Stimulated activated CD8-positive, alpha-beta memory T cell treated with anti-CD3 and anti-CD28 coated beads, Interleukin-4, amount 100 ng/mL, for 24 hours (primary cell): ENCODE results near the gene SYNJ1.
"Not testable (repeated sequence)": the region's sequence is repeated elsewhere in the genome, so short reads cannot be mapped to it uniquely, and the experiment has no call there.

Experiments
- DNase-seq: peaks from one replicate; pipeline ENCODE4 v3.0.0-alpha.2; 2020; ENCODE audit warnings: low read depth

SYNJ1 gene, protein sequence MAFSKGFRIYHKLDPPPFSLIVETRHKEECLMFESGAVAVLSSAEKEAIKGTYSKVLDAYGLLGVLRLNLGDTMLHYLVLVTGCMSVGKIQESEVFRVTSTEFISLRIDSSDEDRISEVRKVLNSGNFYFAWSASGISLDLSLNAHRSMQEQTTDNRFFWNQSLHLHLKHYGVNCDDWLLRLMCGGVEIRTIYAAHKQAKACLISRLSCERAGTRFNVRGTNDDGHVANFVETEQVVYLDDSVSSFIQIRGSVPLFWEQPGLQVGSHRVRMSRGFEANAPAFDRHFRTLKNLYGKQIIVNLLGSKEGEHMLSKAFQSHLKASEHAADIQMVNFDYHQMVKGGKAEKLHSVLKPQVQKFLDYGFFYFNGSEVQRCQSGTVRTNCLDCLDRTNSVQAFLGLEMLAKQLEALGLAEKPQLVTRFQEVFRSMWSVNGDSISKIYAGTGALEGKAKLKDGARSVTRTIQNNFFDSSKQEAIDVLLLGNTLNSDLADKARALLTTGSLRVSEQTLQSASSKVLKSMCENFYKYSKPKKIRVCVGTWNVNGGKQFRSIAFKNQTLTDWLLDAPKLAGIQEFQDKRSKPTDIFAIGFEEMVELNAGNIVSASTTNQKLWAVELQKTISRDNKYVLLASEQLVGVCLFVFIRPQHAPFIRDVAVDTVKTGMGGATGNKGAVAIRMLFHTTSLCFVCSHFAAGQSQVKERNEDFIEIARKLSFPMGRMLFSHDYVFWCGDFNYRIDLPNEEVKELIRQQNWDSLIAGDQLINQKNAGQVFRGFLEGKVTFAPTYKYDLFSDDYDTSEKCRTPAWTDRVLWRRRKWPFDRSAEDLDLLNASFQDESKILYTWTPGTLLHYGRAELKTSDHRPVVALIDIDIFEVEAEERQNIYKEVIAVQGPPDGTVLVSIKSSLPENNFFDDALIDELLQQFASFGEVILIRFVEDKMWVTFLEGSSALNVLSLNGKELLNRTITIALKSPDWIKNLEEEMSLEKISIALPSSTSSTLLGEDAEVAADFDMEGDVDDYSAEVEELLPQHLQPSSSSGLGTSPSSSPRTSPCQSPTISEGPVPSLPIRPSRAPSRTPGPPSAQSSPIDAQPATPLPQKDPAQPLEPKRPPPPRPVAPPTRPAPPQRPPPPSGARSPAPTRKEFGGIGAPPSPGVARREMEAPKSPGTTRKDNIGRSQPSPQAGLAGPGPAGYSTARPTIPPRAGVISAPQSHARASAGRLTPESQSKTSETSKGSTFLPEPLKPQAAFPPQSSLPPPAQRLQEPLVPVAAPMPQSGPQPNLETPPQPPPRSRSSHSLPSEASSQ (N-terminal part only)

GRCh38 chr21:32727687-32728455, at the start of gene SYNJ1:
Gene SYNJ1, minus strand, starts transcription at chr21:32728013. Its CDS starts 1,118 bp downstream, at chr21:32726895.
- peak; percentile 91 for DNase-seq

DNA sequence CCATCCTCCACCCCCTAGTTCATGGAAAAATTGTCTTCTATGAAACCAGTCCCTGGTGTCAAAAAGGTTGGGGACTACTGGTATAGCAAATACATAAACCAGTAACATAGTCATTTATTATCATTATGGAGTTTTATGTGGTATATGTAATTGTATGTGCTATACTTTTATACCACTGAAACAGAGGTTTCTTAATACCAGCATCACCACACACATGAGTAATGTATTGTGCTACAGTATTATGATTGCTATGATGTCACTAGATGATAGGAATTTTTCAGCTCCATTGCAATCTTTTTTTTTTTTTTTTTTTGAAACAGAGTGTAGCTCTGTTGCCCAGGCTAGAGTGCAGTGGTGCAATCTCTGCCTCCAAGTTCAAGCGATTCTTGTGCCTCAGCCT, 49.5 kb upstream of the SYNJ1 start:
- DNase-seq, result no peak

GRCh38 chr21:32776743-32777142, 48.9 kb upstream of the SYNJ1 start:
- DNase-seq, result no peak

DNA sequence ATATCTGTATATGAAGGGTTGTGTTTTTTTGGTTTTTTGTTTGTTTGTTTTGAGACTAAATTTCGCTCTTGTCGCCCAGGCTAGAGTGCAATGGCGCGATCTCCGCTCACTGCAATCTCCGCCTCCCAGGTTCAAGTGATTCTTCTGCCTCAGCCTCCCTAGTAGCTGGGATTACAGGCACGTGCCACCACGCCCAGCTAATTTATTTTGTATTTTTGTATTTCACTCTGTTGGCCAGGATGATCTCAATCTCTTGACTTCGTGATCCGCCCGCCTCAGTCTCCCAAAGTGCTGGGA, 45.2 kb upstream of the SYNJ1 start:
- DNase-seq, result not testable (repeated sequence)

GRCh38 chr21:32772281-32773047, 44.7 kb upstream of the SYNJ1 start:
- DNase-seq, result peak; percentile 49

DNA sequence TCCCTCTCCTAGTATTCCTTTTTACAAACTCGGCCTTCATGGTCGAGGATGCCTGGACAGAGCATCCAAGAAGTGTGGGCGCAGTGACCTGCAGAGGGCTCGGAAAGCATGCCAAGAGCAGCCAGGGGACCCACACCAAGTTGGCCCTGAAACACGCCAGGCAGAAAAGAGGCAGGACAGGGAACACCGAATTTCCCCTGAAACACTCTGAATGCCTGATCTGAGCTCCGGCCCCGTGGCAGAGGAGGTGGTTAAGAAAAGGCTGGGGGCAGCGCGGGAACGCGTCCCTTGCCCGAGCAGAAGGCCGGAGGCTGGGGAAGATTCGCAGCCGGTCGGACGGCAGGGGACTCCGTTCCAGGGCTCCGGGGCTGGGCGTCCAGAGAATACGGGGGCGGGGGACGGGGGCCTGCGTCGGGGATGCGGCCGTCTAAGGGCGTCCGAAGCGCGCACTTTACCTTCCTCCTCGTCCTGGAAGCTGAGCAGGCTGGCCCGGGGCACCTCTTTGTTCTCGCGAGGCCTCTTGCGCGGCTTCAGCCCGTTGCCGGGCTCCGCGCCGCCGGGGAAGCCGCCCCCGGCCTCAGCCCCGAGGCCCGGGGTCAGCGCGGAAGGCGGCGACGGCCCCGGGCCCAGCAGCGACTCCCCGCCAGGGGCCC, 43.2 kb upstream of the SYNJ1 start:
- DNase-seq, result peak; percentile 21

- no peak for DNase-seq
Measured at GRCh38 chr21:32768530-32768929, 40.7 kb upstream of the SYNJ1 start.

GRCh38 chr21:32765058-32765457, 37.2 kb upstream of the SYNJ1 start:
- DNase-seq, result no peak

- DNase-seq, result no peak
Measured at GRCh38 chr21:32764186-32764585, 36.4 kb upstream of the SYNJ1 start.

DNA sequence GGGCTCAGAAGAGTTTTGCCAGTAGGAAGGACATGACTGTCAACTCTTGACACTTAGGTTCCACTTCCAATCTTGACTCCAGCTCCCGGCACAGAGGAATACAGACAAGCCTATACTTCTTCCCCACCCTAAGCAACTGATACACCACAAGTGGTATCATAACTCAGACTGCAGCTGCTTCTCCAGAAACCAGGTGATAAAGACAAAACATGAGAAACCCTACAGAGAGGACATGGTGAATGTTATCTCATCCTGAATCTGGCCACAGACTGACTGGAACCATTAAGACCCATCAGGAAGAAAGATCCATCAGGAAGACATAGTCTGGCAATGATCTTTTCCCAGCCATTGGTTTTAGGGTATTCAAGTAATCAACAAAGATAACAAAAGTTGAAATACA, 30.0 kb upstream of the SYNJ1 start:
- DNase-seq, result no peak

- no peak for DNase-seq
Measured at GRCh38 chr21:32756096-32756495, 28.3 kb upstream of the SYNJ1 start.

GRCh38 chr21:32753818-32754585, 26.2 kb upstream of the SYNJ1 start:
- DNase-seq, result no peak

- DNase-seq, result no peak
Measured at GRCh38 chr21:32750405-32750804, 22.6 kb upstream of the SYNJ1 start.

- DNase-seq, result no peak
Measured at GRCh38 chr21:32749662-32750061, 21.8 kb upstream of the SYNJ1 start.

GRCh38 chr21:32748529-32748928, 20.7 kb upstream of the SYNJ1 start:
- DNase-seq, result no peak

DNA sequence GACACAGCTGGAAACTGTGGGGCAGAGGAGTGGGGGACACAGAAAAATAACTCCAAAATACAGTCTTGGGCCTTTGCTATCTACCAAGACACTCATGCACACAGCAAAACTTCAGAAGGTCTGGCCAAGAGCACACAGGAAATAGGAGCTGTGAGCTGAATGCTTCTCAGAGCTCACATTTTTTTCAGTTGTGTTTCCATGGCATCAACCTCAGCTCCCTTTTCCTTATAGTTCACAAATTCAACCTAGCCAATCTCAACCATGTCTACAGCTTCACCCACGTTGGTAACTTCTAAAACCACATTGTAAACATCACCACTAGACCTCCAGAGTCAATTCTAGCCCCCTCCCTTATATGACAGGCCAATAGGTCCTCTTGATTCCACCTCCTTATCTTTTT, 19.6 kb upstream of the SYNJ1 start:
- DNase-seq, result no peak

DNA sequence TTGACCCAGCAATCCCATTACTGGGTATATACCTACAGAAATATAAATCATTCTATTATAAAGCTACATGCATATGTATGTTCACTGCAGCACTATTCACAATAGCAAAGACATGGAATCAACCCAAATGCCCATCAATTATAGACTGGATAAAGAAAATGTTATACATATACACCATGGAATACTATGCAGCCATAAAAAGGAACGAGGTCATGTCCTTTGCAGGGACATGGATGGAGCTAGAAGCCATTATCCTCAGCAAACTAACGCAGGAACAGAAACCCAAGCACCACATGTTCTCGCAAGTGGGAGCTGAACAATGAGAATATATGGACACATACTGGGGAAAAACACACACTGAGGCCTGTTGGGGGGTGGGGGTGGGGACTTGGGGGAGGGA, 18.9 kb upstream of the SYNJ1 start:
- DNase-seq, result not testable (repeated sequence)

- no peak for DNase-seq
Measured at GRCh38 chr21:32742396-32742795, 14.6 kb upstream of the SYNJ1 start.

- no peak for DNase-seq
Measured at GRCh38 chr21:32741336-32741735, 13.5 kb upstream of the SYNJ1 start.

DNA sequence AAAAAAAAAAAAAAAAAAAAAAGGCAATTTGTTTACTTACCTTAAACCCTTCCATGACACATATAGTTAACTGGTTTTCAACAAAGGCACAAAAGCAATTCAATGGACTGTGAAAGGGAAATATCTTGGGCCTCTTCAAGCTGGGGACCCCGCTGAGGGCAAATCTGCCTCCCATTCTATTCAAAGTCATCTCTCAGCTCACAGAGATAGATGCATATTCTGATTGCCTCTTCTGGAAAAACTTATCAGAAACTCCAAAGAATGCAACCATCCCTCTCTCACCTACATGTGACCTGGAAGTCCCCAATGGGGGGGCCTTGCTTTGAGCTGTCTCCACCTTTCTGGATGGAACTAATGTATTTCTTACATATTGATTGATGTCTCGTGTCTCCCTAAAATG, 12.1 kb upstream of the SYNJ1 start:
- DNase-seq, result no peak
